Right renal pelvis (tissue), 4 donors: ENCODE results near the gene ZC2HC1C. TPM values are rescaled to one million over a fixed set of nuclear protein-coding genes. Genes with fewer than 3 reads are reported as not detected.

Experiments used
- DNase-seq, 4 donors: peaks; one replicate each; pipeline ENCODE4 v3.0.0-alpha.2; 2013; ENCODE audit warnings: low read depth in 4 of 4, low spot score in 3 of 4, missing footprints in 1 of 4
- polyA plus RNA-seq, 4 donors: library from polyadenylated mRNA; unstranded; fragments of 120-200 nt; gene quantifications; one replicate each; pipeline ENCODE4 v1.2.1, GENCODE V29; 2013; ENCODE audit not compliant: insufficient read length in 4 of 4

Gene ZC2HC1C
- polyA plus RNA-seq, 4 donors: 7.1 to 8.2 (median 7.6) TPM

GRCh38 chr14:75128596-75128990 lies 59.2 kb downstream of the ZC2HC1C start:
- DNase-seq: no peak

Other genes starting within 250 kb of the ZC2HC1C start
- gene PROX2, start 193.5 kb upstream of the ZC2HC1C start, polyA plus RNA-seq: 1 to 10 TPM in 1 of 4 donors, under 1 TPM in 3; 0.44 to 1.1 (median 0.68) TPM
- gene DLST, start 187.7 kb upstream of the ZC2HC1C start, polyA plus RNA-seq: 100 to 1,000 TPM; 114 to 130 (median 118) TPM
- gene RPS6KL1, start 146.4 kb upstream of the ZC2HC1C start, polyA plus RNA-seq: 1 to 10 TPM; 1.2 to 2.0 (median 1.6) TPM
- gene PGF, start 114.0 kb upstream of the ZC2HC1C start, polyA plus RNA-seq: 10 to 100 TPM in 1 of 4 donors, 1 to 10 TPM in 3; 8.4 to 12.7 (median 9.3) TPM
- 10 to 100 TPM; 63.6 to 66.6 (median 64.0) TPM for gene EIF2B2, start 66.7 kb upstream of the ZC2HC1C start, polyA plus RNA-seq
- gene MLH3, start 18.2 kb upstream of the ZC2HC1C start, polyA plus RNA-seq: 10 to 100 TPM; 30.8 to 36.8 (median 35.0) TPM
- gene ACYP1, start 5.6 kb upstream of the ZC2HC1C start, polyA plus RNA-seq: 10 to 100 TPM; 25.6 to 38.1 (median 29.1) TPM
- gene NEK9, start 57.4 kb downstream of the ZC2HC1C start, polyA plus RNA-seq: 100 to 1,000 TPM; 120 to 130 (median 124) TPM
- gene TMED10, start 107.0 kb downstream of the ZC2HC1C start, polyA plus RNA-seq: 100 to 1,000 TPM; 248 to 292 (median 284) TPM
- 100 to 1,000 TPM in 3 of 4 donors, 10 to 100 TPM in 1; 37.3 to 832 (median 397) TPM for gene FOS, start 209.2 kb downstream of the ZC2HC1C start, polyA plus RNA-seq